Astrocyte (in vitro differentiated cells and primary cell): ENCODE results near the gene CDRT15L2.
"Not testable (repeated sequence)": the region's sequence is repeated elsewhere in the genome, so short reads cannot be mapped to it uniquely, and the experiment has no call there.

Source experiments
- EZH2 ChIP-seq: IDR thresholded peaks from 2 replicates; pipeline ENCODE4 v1.6.1; 2012; ENCODE audit warnings: mild to moderate bottlenecking, low read length, inconsistent platforms; ENCODE audit not compliant: insufficient read depth
- TF ChIP-seq, protein P1 (sequence below): IDR thresholded peaks from 2 replicates; pipeline ENCODE4 v1.5.1; 2011; ENCODE audit warnings: low read depth, mild to moderate bottlenecking, inconsistent platforms, low read length, moderate library complexity; ENCODE audit not compliant: insufficient read depth

DNA sequence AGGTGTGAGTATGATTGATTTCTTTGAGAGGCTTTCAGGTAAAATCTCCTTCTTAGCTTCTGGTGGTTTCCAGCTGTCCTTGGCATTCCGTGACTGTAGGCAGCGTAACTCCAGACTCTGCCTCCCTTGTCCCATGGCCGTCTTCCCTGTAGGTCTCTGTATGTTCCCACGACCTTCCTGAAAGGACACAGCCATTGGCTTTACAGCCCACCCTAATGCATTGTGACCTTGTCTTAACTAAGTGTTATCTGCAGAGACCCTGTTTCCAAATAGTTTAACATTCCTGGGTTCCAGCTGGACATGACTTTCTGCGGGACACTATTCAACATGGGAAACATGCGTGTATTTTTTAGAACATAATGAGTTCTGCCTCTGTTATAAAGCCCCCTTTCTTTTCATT, 49.4 kb upstream of the CDRT15L2 start:
- TF ChIP-seq, protein P1, sequence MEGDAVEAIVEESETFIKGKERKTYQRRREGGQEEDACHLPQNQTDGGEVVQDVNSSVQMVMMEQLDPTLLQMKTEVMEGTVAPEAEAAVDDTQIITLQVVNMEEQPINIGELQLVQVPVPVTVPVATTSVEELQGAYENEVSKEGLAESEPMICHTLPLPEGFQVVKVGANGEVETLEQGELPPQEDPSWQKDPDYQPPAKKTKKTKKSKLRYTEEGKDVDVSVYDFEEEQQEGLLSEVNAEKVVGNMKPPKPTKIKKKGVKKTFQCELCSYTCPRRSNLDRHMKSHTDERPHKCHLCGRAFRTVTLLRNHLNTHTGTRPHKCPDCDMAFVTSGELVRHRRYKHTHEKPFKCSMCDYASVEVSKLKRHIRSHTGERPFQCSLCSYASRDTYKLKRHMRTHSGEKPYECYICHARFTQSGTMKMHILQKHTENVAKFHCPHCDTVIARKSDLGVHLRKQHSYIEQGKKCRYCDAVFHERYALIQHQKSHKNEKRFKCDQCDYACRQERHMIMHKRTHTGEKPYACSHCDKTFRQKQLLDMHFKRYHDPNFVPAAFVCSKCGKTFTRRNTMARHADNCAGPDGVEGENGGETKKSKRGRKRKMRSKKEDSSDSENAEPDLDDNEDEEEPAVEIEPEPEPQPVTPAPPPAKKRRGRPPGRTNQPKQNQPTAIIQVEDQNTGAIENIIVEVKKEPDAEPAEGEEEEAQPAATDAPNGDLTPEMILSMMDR = not testable (repeated sequence)
- not testable (repeated sequence) for TF ChIP-seq EZH2
